Activated CD4-positive, alpha-beta memory T cell treated with anti-CD3 and anti-CD28 coated beads for 36 hours (primary cell): ENCODE data around the gene PACS1. TPM values are rescaled to one million over a fixed set of nuclear protein-coding genes. Genes with fewer than 3 reads are reported as not detected.
A peak's percentile ranks its signal among the peaks of the same experiment; 100 is the strongest.

ENCODE experiments used
- CTCF ChIA-PET: fragments of 350-600 bp; sonication (Branson Sonifier 250); formaldehyde crosslinking; loops from one replicate; lab custom pipeline; 2021; ENCODE audit warnings: antibody characterized with exemption, inconsistent platforms; lab: Charles Lee
- POLR2A ChIA-PET: fragments of 350-600 bp; sonication (Branson Sonifier 250); formaldehyde crosslinking; loops from one replicate; lab custom pipeline; 2021; ENCODE audit warnings: antibody characterized with exemption; lab: Charles Lee
- DNase-seq: peaks from one replicate; pipeline ENCODE4 v3.0.0-alpha.2; 2020
- H3K27ac Mint-ChIP-seq: one replicate; pipeline ENCODE4 v1.8.0; 2021; ENCODE audit warnings: mixed read lengths
- H3K27me3 Mint-ChIP-seq: one replicate; pipeline ENCODE4 v1.8.0; 2021; ENCODE audit warnings: mixed read lengths
- H3K36me3 Mint-ChIP-seq: one replicate; pipeline ENCODE4 v1.8.0; 2021; ENCODE audit warnings: mixed read lengths
- H3K4me1 Mint-ChIP-seq: one replicate; pipeline ENCODE4 v1.8.0; 2021; ENCODE audit warnings: low read depth, mixed read lengths
- H3K4me3 Mint-ChIP-seq: one replicate; pipeline ENCODE4 v1.8.0; 2021; ENCODE audit warnings: mild to moderate bottlenecking, mixed read lengths
- H3K9me3 Mint-ChIP-seq: one replicate; pipeline ENCODE4 v1.8.0; 2021; ENCODE audit warnings: mixed read lengths
- intact Hi-C: fragments of 100-400 bp; cut with micrococcal nuclease; formaldehyde crosslinking; loops from one replicate; pipeline ENCODE4 v1.15.1; 2023
- total RNA-seq, 2 experiments: library from RNA; stranded (reverse); gene quantifications; one replicate each; pipeline ENCODE4 v1.2.3, GENCODE V29; 2021

PACS1 gene
- total RNA-seq, 2 experiments from 2014 or later, result 82.0 to 84.1 TPM

DNA sequence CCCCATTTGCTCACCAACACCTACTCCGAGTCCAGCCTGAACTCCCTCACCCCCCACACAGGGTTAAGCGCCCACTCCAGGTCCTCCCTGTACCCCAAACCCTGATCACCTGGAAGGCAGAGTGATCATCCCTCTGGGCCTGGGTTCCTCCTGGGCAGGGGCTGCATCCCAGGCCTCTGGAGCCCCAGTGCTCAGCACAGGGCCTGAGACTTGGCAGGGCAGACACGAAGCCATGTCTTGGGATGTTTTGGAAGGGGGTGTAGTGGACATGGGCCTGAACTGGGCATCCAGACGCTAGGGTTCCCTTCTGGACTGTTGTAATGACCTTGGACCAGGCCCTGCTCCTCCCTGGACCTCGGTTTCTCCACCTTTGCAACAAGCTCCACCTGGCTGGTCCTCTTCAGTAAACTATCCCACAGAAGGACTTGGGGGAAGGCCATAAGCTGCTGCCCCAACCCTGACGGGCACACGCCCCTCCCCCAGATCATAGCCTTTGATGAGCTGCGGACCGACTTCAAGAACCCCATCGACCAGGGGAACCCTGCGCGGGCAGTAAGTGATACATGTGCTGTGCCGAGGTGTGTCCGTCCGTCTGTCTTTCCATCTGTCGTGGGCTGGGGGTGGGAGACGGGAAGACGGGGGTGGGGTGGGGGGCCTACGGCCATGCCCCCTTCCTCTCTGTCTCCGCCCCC is 211.8 kb downstream of the PACS1 start:
- Mint-ChIP-seq H3K36me3 (no peaks in the 10 kb centered on the region), H3K9me3 (no peaks in the 10 kb centered on the region), H3K4me1 (peaks cover 23% of the 10 kb centered on the region), H3K4me3 (peak overlapping the region; percentile 57), H3K27ac (peak overlapping the region; percentile 28), H3K27me3 (no peaks in the 10 kb centered on the region)
- ChIA-PET CTCF (interaction anchor here (0.7 to 3.1 kb wide), 17 partner anchors 9 to 166 kb away, joined by 3 to 22 read pairs (median 4); partner anchors contain the start of genes RAB1B, RIN1 and TMEM151A), POLR2A (interaction anchor here (1.5 to 1.9 kb wide), 2 partner anchors 14 to 60 kb away, joined by 4 to 6 read pairs; no protein-coding TSS in a partner anchor)
- intact Hi-C loops, result loop anchor here (1.0 kb wide), 2 partner anchors 14 to 60 kb away; partner anchors contain the start of gene RAB1B
- DNase-seq, result no peak

GRCh38 chr11:66282468-66283455 is 212.7 kb downstream of the PACS1 start:
- Mint-ChIP-seq H3K4me3 (peak overlapping the region; percentile 57), H3K27ac (peak overlapping the region; percentile 56), H3K27me3 (no peaks in the 10 kb centered on the region), H3K4me1 (peaks cover 31% of the 10 kb centered on the region), H3K9me3 (no peaks in the 10 kb centered on the region), H3K36me3 (no peaks in the 10 kb centered on the region)
- intact Hi-C loops, result loop anchor here (1.0 kb wide), 2 partner anchors 14 to 60 kb away; partner anchors contain the start of gene RAB1B
- peak; percentile 98 for DNase-seq
- ChIA-PET CTCF (interaction anchor here (0.6 to 3.1 kb wide), 19 partner anchors 8 to 422 kb away, joined by 3 to 22 read pairs (median 4); partner anchors contain the start of genes RAB1B, RIN1 and TMEM151A), POLR2A (interaction anchor here (1.5 to 1.9 kb wide), 2 partner anchors 15 to 61 kb away, joined by 4 to 6 read pairs; no protein-coding TSS in a partner anchor)

DNA sequence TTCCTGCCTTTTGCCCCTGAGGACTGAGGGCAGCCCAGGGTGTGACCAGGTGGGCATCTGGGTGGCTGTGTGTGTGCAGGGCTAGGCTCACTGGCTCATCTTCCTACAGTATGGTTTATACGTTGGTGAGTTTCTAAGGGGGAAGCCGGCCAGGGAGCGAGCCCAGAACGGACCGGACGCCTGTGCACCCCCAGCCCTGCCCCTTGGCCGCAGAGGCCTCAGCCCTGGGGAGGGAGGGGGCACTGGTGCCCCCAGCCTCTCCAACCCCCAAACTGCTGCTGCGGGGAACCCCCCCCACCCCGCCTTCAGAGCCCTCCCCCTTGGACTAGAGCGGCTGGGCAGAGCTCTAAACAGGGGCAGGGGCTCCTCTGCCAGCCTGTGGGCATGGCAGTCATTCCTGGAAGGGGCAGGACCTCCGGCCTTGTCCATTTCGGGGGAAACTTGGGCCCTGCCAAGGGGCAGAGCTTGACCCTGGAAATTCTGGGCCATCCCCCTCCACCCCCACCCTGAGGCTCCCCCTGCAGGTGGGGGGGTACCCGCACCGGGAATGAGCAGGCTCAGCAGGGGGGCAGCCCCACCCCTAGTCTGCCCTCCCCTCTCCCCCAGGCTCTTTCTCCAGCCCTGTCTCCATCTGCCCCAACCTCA is 213.5 kb downstream of the PACS1 start:
- H3K27ac Mint-ChIP-seq, result no peak overlapping the region
- H3K9me3 Mint-ChIP-seq, result no peaks in the 10 kb centered on the region
- H3K4me3 Mint-ChIP-seq, result no peak overlapping the region
- CTCF ChIA-PET, result interaction anchor here (0.9 to 3.1 kb wide), 7 partner anchors 11 to 61 kb away, joined by 3 to 22 read pairs (median 7); partner anchors contain the start of gene RAB1B
- H3K36me3 Mint-ChIP-seq, result no peaks in the 10 kb centered on the region
- no peaks in the 10 kb centered on the region for H3K27me3 Mint-ChIP-seq
- intact Hi-C loops, result no loop called here
- POLR2A ChIA-PET, result interaction anchor here (1.5 to 1.9 kb wide), 2 partner anchors 16 to 62 kb away, joined by 4 to 6 read pairs; no protein-coding TSS in a partner anchor
- peaks cover 32% of the 10 kb centered on the region for H3K4me1 Mint-ChIP-seq
- DNase-seq, result no peak

- H3K4me3 Mint-ChIP-seq, result no peak overlapping the region
- no peaks in the 10 kb centered on the region for H3K36me3 Mint-ChIP-seq
- H3K4me1 Mint-ChIP-seq, result peaks cover 32% of the 10 kb centered on the region
- no peaks in the 10 kb centered on the region for H3K9me3 Mint-ChIP-seq
- intact Hi-C loops, result no loop called here
- no peak for DNase-seq
- no peak overlapping the region for H3K27ac Mint-ChIP-seq
- H3K27me3 Mint-ChIP-seq, result no peaks in the 10 kb centered on the region
- POLR2A ChIA-PET, result no interaction called here
- CTCF ChIA-PET, result no interaction called here
Measured at GRCh38 chr11:66284526-66285078, 214.5 kb downstream of the PACS1 start.

- DNase-seq, result no peak
- ChIA-PET CTCF (interaction anchor here (1.0 kb wide), 1 partner anchor 26 kb away, joined by 3 read pairs; no protein-coding TSS in a partner anchor), POLR2A (no interaction called here)
- intact Hi-C loops, result no loop called here
- Mint-ChIP-seq H3K27ac (no peak overlapping the region), H3K36me3 (no peaks in the 10 kb centered on the region), H3K4me3 (no peak overlapping the region), H3K4me1 (peaks cover 40% of the 10 kb centered on the region), H3K9me3 (no peaks in the 10 kb centered on the region), H3K27me3 (no peaks in the 10 kb centered on the region)
Measured at GRCh38 chr11:66285250-66285947, 215.3 kb downstream of the PACS1 start.

- peaks cover 43% of the 10 kb centered on the region for H3K4me1 Mint-ChIP-seq
- no peak for DNase-seq
- H3K4me3 Mint-ChIP-seq, result no peak overlapping the region
- intact Hi-C loops, result no loop called here
- H3K9me3 Mint-ChIP-seq, result no peaks in the 10 kb centered on the region
- POLR2A ChIA-PET, result interaction anchor here (1.0 to 2.9 kb wide), 2 partner anchors 10 to 18 kb away, joined by 3 to 17 read pairs; partner anchors contain the start of gene RAB1B
- H3K27ac Mint-ChIP-seq, result no peak overlapping the region
- CTCF ChIA-PET, result interaction anchor here (1.0 to 1.2 kb wide), 2 partner anchors 21 to 25 kb away, joined by 3 read pairs; no protein-coding TSS in a partner anchor
- no peaks in the 10 kb centered on the region for H3K27me3 Mint-ChIP-seq
- no peaks in the 10 kb centered on the region for H3K36me3 Mint-ChIP-seq
Measured at GRCh38 chr11:66286699-66287098, 216.6 kb downstream of the PACS1 start.

DNA sequence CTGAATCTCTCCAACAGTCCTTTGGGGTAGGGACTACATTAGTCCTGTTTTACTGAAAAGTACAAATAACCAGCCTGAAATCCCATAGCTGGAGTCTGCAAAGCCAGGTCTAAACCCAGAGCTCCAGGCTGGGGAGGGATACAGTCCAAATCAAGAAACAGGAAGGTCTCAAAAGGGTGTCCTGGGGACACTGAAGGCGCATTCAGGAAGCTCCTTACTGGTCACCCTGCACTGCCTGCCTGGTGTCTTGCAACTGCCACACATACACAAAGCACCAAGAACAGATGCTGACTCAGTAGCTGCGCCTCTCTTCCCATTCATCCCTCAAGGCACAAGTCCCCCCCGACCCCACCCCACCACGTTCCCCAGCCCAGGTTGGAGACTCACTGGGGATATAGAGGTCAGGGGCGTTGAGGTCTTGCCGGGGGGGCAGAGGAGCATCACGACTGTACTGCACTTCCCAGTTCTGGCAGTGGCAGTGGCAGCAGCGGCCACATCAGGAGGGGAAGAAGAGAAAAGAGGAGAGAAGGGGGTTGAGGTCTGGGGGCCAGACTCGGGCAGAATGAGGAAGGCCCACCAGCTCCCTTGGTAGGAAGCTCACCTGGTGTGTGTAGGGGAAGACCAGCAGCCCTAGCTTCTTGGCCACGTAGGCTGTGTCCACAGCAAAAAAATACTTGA is 217.3 kb downstream of the PACS1 start:
- DNase-seq, result no peak
- Mint-ChIP-seq H3K4me1 (peaks cover 38% of the 10 kb centered on the region), H3K27ac (no peak overlapping the region), H3K27me3 (no peaks in the 10 kb centered on the region), H3K9me3 (no peaks in the 10 kb centered on the region), H3K36me3 (no peaks in the 10 kb centered on the region), H3K4me3 (peak overlapping the region; percentile 87)
- intact Hi-C loops, result no loop called here
- POLR2A ChIA-PET, result interaction anchor here (1.0 to 2.9 kb wide), 3 partner anchors 10 to 19 kb away, joined by 3 to 17 read pairs (median 3); partner anchors contain the start of gene RAB1B
- CTCF ChIA-PET, result interaction anchor here (1.2 kb wide), 1 partner anchor 22 kb away, joined by 3 read pairs; no protein-coding TSS in a partner anchor

GRCh38 chr11:66287889-66288670 is 218.0 kb downstream of the PACS1 start:
- Mint-ChIP-seq H3K27ac (peak overlapping the region; percentile 74), H3K4me3 (peak overlapping the region; percentile 87), H3K4me1 (peaks cover 36% of the 10 kb centered on the region), H3K27me3 (peaks cover 6% of the 10 kb centered on the region), H3K9me3 (no peaks in the 10 kb centered on the region), H3K36me3 (no peaks in the 10 kb centered on the region)
- DNase-seq, result no peak
- POLR2A ChIA-PET, result interaction anchor here (1.0 to 2.9 kb wide), 9 partner anchors 12 to 57 kb away, joined by 3 to 17 read pairs (median 3); partner anchors contain the start of genes BRMS1 and RAB1B
- intact Hi-C loops, result no loop called here
- CTCF ChIA-PET, result interaction anchor here (1.2 to 2.2 kb wide), 6 partner anchors 8 to 151 kb away, joined by 3 to 25 read pairs (median 4); partner anchors contain the start of gene MRPL11
